Right renal pelvis (tissue), 4 donors: Measurements from ENCODE around the gene EPDR1. TPM values are rescaled to one million over a fixed set of nuclear protein-coding genes. Genes with fewer than 3 reads are reported as not detected.
"Not testable (repeated sequence)": the region's sequence is repeated elsewhere in the genome, so short reads cannot be mapped to it uniquely, and the experiment has no call there.

Experiments
- DNase-seq, 4 donors: peaks; one replicate each; pipeline ENCODE4 v3.0.0-alpha.2; 2013; ENCODE audit warnings: low read depth in 4 of 4, low spot score in 3 of 4, missing footprints in 1 of 4
- polyA plus RNA-seq, 4 donors: library from polyadenylated mRNA; unstranded; fragments of 120-200 nt; gene quantifications; one replicate each; pipeline ENCODE4 v1.2.1, GENCODE V29; 2013; ENCODE audit not compliant: insufficient read length in 4 of 4

Gene EPDR1
- polyA plus RNA-seq, 4 donors, result 18.1 to 23.4 (median 22.0) TPM

- DNase-seq, result no peak
These were observed 7.5 kb downstream of the EPDR1 start for GRCh38 chr7:37927773-37928444.

DNA sequence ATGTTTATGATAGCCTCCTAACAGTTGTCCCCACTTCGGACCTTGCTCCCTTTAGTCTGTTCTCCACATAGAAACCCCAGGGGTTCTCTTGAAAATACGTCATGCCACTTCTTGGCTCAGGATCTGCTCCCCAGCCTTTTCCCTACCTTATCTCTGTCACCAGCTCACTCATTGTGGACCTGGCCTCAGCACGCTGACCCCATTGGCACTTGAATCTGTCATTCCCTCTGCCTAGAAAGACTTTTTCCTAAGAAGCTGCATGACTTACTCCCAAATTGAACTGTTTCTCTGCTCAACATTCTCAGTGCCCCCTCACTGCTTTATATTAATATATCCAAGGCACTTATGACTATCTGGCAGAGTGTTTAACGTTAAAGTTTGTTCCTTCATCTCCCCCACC is 8.4 kb downstream of the EPDR1 start:
- no peak for DNase-seq

DNA sequence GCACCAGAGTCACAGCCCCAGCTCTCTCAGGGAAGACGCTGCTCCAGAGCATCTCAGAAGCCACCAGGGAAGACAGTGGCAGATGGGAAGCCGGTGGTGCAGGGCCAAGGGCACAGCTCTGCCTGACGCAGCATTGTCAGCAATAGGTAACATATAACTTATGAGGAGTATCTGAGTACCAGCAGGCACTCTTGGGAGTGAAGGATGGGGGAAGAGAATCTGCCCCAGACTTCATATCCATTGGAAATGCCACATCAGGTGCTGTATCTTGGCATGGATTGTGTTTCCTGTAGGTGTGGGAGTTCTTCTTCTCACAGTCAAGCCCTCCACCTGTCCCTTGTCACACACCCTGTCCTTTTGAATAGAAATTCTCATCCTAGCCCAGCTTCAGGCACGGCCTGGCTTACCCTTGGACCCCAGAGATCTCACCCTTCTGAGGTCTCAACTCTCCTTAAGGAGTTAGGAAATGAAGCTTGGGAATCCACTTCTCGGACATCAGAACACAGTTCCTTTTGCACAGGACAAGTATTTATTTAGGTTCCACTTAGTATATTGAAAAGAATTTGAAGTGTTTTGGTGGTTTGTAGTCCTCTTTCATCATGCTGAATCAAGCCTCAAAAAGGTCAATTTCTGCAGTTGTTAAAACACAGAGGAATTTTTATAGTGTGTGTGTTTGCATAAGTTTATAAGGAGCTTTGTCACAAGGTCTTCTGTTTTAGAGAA is 9.9 kb downstream of the EPDR1 start:
- DNase-seq, result no peak

- DNase-seq, result no peak
These were observed 12.1 kb downstream of the EPDR1 start for GRCh38 chr7:37932543-37932942.

GRCh38 chr7:37933018-37933566 is 12.7 kb downstream of the EPDR1 start:
- DNase-seq, result no peak

- DNase-seq, result peak in 1 of 4 donors; percentile 15
These were observed 22.6 kb downstream of the EPDR1 start for GRCh38 chr7:37942934-37943610.

DNA sequence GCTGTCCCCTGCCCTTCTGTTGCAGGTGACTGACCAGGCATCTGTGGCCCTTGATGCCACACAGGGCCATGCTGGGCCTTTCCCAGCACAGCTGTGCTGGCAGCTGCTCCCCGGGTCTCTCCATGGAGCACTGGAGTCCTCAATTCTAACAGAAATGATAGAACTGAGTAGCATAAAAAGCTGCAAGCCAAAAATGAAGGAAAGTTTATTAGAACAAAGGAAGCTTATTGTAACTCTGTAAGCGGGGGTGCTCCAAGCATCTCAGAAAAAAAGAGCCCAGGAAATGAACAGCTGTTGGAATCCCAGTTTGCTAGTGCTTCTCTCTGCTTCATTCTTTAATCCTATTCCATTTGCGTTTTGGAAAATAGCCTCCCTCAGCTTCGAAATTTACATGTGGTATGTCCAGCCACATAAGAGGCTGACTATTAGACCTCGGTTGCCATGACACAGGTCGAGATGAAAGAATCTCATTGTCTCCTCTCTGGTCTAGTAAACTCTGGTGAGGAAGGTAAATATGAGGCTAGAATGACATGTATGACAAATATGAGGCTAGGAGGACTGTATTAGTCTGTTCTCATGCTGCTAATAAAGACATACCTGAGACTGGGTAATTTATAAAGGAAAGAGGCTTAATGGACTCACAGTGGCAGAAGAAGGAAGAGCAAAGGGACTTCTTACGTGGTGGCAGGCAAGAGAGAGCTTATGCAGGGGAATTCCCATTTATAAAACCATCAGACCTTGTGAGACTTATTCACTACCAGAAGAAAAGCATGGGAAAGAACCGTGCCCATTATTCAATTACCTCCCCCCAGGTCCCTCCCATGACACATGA is 23.7 kb downstream of the EPDR1 start:
- no peak for DNase-seq

GRCh38 chr7:37944737-37945054 is 24.3 kb downstream of the EPDR1 start:
- no peak for DNase-seq

GRCh38 chr7:37945336-37945735 is 24.9 kb downstream of the EPDR1 start:
- DNase-seq, result no peak

GRCh38 chr7:37947138-37947940 is 26.9 kb downstream of the EPDR1 start:
- DNase-seq, result no peak

GRCh38 chr7:37947941-37948210 is 27.4 kb downstream of the EPDR1 start:
- no peak for DNase-seq

DNA sequence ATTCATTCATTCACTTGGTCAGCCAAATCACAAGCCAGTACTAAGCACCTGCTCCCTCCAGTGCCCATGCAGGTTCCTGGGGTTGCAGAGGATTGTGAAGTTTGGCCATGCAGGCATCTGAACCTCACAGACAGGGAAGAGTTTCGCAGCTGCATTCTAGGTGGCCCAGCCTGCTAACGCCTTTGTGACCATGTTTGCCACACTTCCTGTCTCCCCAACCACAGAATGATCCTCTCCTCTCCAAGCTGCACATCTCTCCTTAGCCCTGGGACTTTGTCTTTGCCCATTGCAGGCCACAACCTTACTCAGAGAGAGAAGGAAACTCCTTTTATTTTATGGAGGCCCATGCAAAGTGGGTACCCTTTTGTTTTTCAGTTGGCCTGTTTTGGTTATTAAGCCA is 31.8 kb downstream of the EPDR1 start:
- no peak for DNase-seq

DNA sequence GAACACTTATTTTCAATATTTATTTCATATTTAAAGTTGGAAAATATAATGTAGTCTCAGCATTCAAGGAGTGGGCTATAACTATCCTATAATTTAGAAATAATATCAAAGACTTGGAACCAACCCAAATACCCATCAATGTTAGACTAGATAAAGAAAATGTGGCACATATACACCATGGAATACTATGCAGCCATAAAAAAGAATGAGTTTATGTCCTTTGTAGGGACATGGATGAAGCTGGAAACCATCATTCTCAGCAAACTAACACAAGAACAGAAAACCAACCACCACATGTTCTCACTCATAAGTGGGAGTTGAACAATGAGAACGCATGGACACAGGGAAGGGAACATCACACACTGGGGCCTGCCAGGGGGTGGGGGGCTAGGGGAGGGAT is 33.8 kb downstream of the EPDR1 start:
- not testable (repeated sequence) for DNase-seq

DNA sequence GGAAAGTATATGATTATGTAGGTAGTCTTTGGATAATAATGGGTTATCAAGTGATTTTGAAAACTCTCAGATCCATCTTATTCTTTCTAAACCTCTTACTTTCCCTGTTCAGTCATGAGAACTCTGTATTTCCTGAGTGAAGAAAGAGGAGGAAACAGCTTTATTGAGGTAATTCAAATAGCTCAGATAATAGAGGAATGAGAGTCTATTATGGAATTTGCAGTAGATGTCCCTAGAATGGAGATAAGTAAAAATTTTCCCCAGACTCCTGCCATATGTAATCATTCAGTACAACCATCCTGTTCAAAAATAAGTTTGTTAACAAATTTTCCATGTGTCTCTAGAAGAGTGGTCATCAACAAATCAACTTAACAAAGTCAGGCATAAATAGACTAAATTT is 36.4 kb downstream of the EPDR1 start:
- no peak for DNase-seq

- no peak for DNase-seq
These were observed 37.0 kb downstream of the EPDR1 start for GRCh38 chr7:37957221-37957970.

DNA sequence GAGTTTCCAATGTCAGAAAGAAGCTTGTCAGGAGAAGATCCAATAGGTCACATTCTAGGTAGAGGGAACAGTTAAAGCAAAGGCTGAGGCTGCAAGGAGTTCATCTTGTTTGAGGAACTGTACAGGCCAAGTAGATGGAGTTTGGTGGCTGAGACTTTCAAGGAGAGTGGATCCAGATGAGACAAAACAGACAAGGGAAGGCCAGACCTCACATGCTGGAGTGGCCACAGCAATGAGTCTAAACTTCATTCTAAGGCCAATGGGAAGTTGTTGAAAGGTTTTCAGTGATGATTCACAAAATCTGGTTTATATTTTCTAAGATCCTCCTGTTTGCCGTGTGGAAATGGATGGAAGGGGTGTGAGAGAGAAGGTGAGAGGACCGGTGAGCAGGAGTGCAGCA is 40.0 kb downstream of the EPDR1 start:
- DNase-seq, result no peak

GRCh38 chr7:37961251-37961650 is 40.8 kb downstream of the EPDR1 start:
- DNase-seq, result no peak

GRCh38 chr7:37964196-37964595 is 43.8 kb downstream of the EPDR1 start:
- no peak for DNase-seq

- DNase-seq, result no peak
These were observed 49.8 kb downstream of the EPDR1 start for GRCh38 chr7:37970211-37970610.

DNA sequence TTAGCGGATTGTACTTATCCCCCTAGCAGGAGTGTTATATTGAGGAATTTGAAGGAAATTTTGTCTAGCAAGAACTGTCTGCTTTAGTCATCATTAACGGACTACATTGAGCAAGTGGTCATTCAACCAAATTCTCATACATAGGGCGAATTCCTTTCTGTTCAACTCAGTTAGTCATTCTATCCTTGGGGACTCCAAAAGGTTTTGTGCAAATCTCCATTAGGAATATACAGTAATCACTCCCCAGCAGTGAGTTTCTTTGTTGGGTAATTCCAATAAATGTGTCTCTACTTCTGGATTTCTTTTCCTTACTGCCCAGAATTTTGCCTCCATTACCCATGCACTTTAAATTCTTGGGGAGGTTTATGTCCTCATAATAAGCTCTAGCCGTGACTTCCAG is 51.1 kb downstream of the EPDR1 start:
- DNase-seq, result no peak
